NCI-H526 treated with DMSO at 0.1 percent for 48 hours (cell line): Measurements from ENCODE around the gene FANCE.
"Not testable (repeated sequence)": the region's sequence is repeated elsewhere in the genome, so short reads cannot be mapped to it uniquely, and the experiment has no call there.

Source experiments
- DNase-seq: peaks from one replicate; lab custom pipeline; 2025; lab: John Stamatoyannopoulos, UW

Gene FANCE

GRCh38 chr6:35432291-35432690, 19.8 kb upstream of the FANCE start:
- DNase-seq: no peak

DNA sequence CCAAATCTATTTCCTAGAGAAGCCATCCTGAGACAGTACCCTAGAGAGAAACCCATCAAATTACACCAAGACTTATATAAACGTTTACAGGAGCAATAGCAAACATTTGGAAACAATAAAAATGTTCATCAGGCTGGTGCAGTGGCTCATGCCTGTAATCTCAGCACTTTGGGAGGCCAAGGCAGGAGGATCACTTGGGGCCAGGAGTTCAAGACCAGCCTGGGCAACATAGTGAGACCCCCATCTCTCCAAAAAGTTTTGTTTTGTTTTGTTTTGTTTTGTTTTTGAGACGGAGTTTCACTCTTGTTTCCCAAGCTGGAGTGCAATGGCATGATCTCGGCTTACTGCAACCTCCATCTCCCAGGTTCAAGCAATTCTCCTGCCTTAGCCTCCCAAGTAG, 19.4 kb upstream of the FANCE start:
- DNase-seq: not testable (repeated sequence)

- DNase-seq: no peak
Observed at GRCh38 chr6:35435074-35435837, 16.9 kb upstream of the FANCE start.

DNA sequence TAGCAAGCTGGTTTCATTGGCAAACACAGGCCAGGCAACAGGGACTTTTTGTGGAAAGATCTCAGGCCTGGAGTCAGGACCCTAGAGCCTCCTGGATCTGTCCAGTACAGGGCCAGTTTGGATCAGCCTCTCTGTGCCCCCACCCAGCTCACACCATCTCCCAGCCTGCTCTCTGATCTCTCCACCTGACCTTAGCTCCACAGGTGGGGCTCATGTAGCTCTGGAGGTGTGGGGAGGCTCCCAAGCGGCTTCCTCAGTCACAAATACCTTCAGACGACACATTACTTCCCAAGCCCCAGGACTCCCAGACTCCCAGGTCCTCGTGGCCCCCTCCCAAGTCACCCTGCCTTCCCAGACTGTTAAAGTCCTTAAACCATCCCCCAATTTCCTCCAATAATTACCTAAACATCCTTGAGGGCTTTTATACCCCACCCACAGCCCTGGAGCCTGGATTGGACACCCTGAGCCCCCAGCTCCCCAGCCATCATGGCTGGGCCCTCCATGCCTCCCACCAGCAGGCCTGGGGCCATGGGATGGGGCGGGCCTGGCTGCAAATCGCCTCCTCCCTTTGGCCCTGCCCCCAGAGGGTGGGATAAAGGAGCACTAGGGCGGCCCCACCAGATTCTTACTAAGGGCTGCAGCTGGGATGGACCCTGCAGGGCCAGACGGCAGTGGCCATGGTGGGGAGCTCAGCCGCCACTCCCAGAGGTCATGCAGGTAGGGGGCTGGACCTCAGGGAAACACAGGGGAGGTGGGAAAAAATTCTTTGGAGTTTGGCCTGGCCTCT, 15.9 kb upstream of the FANCE start:
- DNase-seq: no peak

- DNase-seq: not testable (repeated sequence)
Observed at GRCh38 chr6:35438378-35439065, 13.6 kb upstream of the FANCE start.

DNA sequence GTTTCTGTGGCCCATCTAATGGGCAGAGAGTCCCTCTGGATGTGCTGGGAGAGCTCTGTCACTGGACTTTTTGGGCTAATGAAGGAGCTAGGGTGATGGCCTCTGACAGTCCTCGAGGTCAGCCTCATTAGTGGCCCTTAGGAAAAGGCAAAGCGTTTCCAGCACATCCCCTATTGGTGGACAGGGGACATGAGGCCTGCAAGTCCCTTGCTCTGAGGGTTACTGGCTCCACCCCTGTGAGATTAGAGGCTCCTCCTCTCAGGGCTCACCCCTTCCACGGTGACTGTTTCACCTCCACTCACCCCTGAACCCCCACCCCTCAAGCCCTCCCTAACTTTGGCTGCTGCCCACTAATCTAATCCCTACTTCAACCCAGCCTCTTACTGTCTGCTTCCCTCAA, 12.8 kb upstream of the FANCE start:
- DNase-seq: no peak

DNA sequence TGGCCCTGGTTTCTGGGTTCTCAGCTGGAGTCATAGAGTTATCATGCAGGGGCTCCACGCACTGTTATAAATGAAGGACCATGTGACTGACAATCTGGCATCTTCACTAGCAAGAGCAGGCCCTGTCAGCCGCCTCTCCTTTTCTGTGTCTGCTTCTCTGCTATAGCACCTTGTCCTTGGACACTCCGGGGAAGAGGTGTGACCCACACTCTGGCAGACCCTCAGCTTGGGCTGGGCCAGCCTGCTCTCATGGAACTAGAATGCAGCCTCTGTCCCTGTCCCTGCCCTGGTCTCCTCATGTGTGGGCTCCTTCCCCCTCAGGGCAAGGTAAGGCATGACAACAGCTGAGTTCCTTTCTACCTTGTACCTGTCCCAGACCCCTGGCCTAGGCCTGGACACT, 10.9 kb upstream of the FANCE start:
- no peak for DNase-seq

GRCh38 chr6:35441642-35442041, 10.5 kb upstream of the FANCE start:
- no peak for DNase-seq

- no peak for DNase-seq
Observed at GRCh38 chr6:35442693-35443092, 9.4 kb upstream of the FANCE start.

DNA sequence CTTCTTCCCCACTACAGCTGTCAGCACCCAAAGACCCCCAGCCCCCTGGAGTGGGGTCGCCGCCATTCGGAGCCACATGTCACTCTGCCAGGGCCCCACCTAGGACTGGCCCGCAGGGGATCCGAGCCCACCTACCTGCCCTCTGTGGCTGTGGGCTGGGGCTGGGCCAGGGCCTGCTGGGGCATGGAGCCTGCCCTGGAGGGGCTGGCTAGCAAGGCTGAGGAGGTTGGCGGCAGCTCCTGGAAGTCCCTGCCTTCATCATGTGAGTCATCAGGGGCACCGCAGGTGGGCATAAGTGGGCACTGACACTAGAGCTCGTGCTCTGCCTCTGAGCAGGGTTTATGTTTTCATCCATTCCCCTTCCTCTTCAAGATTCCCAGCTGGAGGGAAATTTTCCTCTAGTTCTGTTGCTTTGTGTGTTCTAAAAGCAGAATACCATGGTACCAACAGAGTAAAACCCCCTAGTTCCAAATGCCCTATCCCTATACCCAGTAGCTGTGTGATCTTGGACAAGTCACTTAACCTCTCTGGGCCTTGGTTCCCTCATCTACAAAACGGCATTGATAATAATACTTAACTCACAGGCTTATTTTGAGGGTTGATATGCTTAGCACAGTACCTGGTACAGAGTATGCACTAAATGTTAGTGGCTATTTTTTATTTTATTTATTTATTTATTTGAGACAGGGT, 8.7 kb upstream of the FANCE start:
- DNase-seq: no peak

- DNase-seq: no peak
Observed at GRCh38 chr6:35445691-35446090, 6.4 kb upstream of the FANCE start.

DNA sequence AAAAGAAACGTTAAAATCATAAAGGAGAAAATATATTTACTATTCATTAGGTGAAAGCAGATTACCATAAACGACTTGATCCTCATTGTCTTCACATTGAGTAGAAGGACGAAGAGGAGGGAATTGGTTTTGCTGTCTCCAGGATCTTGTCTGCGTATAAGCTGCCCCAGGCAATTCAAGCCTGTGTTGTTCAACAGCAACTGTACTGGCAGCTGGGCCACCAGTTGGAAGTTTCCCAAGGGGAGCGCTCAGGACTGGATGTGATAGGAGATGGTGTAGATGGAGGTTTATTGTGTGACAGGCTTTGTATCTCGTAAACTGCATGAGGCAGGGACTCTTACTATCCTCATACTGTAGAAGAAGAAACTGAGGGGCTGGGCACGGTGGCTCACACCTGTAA, 3.9 kb upstream of the FANCE start:
- DNase-seq: no peak

DNA sequence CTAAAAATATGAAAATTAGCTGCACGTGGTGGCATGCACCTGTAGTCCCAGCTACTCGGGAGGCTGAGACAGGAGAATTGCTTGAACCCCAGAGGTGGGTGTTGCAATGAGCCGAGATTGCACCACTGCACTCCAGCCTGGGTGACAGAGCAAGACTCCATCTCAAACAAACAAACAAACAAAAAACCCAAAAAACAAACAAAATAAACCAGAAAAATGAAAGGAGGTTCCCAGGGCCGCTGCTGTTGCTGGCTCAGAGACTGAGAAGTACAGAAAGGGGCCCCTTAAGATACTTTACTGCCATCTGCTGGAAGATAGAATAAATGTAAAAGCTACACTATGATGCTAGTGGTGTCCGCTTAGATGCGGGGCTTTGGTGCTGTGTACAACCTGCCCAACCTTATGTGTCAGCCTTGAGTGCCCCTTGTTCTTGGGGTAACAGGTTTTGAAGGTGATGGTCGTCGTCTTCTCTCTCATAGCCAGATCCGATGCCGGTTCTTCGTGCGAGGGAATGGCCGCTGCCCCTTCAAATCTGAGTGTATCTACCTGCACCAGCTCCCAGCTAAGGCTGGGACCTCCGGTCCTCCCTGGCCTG, 2.8 kb upstream of the FANCE start:
- peak; percentile 51 for DNase-seq

GRCh38 chr6:35451354-35452182, 570 bp upstream of the FANCE start:
- no peak for DNase-seq

DNA sequence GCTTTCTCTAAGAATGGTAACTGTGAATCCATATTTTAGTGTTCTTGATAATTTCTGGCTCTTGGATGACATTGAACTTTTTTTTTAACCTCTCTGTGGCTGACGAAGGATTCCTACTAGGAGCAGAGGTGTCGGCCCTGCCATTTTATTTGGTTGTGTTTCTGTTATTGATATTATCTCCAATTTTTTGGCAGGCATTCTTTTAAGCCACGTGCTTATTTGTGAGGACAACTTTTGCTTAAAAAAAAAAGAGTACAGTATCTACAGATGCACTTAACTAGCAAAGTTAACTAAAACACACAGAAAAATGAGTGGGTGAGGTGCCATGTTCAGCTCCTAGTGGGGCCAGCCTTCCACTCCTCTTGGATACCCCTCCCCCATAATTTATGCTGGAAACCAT, 1.1 kb downstream of the FANCE start:
- no peak for DNase-seq

DNA sequence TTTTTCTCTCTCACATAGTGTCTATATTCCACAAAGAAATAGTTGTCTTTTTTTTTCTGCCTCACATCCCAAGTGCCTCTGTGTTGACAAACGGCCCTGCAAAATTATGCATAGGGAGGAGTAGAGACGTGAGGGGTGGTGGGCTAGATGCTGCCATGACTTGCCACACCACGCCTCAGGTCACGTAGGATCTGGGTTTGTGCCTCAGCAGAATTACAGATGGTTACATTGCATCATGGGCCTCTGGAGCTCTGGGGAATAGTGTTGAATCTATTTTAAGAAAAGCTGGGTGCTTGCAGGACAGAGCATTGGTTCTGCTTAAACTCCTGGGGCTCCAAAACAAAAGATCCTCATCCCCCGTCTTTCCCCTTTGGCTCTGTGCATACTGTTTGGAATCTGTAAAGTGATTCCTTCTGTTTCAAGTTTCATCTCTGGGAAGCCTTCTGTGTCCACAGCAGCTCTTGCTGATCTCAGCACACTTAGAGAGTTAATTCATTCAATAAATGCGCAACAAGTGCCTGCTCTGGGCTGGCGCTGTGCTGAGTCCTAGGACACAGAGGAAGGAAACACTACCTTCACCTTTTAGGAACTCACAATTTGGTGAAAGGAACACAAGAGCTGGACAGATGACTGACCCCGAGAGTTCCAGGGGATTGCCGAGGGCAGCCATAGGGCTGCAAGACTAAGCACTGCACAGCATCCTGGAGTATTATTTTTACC, 2.4 kb downstream of the FANCE start:
- DNase-seq: no peak

DNA sequence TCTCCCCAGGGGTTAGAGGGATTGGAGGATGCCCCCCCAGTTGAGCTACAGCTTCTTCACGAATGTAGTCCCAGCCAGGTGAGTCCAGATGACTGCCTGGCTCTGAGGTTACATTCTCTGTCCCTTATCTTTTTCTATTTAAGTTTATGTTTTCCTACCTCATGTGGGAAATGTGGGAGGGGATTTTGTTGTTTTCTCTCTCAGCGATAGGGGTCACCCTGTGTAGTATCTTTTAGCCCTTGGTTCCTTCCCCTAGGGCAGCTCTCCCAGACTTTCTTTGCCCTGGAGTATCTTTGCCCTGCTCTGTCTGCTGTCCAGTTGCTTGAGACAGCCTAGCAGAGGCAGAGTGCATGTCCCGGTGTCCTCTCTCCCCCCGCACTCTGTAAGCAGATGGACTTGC, 5.8 kb downstream of the FANCE start:
- no peak for DNase-seq

DNA sequence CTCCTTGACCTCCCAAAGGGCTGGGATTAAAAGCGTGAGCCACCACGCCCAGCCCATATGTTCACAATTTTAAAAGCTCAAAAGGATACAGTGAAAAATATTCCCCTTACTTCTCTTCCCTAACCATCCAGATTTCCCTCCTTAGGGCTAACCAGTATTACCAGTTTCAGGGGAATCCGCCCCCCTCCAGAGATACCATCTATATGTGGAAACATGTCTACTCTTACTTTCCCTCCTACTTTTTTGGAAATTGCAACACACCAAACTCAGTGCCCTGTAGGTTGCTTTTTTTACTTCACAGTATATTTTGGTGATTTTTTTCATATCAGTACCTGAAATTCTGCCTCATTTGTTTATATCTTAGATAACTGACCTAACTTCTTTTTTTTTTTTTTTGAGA, 9.1 kb downstream of the FANCE start:
- no peak for DNase-seq

- no peak for DNase-seq
Observed at GRCh38 chr6:35463292-35463691, 11.2 kb downstream of the FANCE start.

DNA sequence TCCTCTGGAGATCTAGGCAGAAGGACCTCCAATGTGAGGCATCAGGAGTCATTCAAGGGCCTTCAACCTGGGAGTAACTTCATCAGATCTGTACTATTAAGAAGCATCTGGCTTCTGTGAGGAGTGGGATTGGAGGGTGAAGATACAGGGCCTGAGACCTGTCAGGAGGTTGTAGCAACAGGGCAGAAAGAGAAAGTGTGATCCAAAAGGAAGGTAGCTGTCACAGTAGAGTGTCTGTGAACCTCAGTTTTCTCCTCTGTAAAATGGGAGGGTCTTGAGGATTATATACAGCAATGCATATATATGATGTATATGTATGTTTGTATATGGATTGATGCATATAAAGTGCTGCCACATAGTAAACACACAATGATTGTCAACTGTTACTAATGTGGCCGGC, 13.5 kb downstream of the FANCE start:
- DNase-seq: no peak
